CD4-positive, alpha-beta T cell treated with Interleukin-4 for 4 hours (primary cell): Measurements from ENCODE around the gene CARS1.
A peak's percentile ranks its signal among the peaks of the same experiment; 100 is the strongest.

Source experiments
- DNase-seq: peaks from one replicate; pipeline ENCODE4 v3.0.0-alpha.2; 2020

CARS1 gene

DNA sequence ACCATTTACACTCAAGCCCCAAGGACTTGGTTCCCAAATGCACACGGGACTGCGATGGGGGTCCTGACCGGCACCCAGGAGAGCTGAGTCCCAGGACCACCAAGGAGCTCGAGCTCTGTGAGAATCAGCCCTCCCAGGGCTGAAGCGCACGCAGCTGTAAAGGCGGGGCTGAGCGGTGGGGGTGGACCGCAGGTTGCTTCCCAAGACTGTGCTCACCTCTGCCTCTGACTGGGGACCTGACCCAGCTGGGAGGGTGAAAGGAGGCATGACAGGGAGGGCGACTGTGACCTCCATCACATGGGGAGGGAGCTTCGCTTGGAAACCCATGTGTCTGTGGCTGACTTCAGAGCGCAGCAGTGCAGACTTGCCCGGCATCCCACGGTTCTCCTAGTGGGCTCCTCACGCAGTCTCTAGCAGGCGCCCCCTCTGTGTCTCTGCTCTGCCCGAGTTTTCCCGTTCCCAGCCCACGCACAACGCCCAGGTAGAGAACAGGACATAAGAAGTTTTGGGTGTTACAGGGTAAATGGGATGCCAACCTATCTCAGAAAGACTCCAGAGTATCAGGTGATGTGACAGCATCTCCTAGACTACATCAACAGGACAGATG lies 49.7 kb downstream of the CARS1 start:
- DNase-seq: no peak

DNA sequence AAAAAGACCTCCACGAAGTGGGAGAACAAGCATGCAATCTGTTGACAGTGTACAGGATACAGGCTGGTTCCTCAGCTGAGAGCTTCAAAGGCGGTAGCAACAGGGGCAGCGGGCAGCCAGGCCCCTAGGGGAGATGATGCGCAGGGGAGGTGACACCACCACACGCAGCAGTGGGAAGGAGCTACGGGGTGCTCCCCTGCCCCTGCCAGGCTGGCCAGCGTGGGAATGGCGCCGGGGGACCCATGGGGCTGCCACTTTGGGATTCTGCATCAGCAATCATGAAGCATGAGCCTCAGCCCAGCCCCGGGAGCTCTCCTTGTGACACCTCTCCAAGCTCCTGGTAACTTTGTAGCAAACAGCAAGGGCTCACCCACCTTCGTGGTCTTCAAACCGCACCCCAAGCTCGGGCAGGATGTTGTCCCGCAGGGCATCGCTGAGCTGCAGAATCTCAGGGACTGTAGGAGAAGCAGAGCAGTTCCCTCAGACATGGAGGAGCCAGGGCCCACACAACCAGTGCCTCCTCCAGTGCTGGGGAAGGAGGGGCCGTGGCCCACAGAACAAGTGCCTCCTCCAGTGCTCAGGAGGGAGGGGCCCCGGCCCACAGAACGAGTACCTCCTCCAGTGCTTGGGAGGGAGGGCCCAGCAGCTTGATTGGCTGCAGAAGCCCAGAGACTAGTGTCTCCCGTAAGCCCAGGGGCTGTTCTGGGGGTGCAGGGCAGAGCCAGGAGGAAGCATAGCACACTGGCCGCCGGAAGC lies 50.5 kb downstream of the CARS1 start:
- peak; percentile 6 for DNase-seq

DNA sequence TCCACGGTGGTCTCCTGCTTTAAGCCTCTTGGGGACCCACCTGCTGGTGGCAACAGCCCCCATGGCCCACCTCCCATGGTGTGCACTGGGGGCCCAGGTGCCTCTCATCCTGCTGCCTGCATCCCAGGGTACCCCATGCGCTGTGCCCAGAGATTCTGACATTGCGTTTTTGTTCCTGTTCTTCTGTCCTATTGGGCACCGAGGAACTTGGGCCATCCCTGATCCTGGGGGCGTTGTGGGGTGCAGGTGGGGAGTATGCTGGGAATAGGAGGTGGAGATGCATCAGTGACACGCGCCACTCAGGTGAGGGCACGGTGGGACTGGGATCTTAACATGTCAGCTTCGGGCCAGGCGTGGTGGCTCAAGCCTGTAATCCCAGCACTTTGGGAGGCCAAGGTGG lies 52.7 kb downstream of the CARS1 start:
- DNase-seq: no peak

DNA sequence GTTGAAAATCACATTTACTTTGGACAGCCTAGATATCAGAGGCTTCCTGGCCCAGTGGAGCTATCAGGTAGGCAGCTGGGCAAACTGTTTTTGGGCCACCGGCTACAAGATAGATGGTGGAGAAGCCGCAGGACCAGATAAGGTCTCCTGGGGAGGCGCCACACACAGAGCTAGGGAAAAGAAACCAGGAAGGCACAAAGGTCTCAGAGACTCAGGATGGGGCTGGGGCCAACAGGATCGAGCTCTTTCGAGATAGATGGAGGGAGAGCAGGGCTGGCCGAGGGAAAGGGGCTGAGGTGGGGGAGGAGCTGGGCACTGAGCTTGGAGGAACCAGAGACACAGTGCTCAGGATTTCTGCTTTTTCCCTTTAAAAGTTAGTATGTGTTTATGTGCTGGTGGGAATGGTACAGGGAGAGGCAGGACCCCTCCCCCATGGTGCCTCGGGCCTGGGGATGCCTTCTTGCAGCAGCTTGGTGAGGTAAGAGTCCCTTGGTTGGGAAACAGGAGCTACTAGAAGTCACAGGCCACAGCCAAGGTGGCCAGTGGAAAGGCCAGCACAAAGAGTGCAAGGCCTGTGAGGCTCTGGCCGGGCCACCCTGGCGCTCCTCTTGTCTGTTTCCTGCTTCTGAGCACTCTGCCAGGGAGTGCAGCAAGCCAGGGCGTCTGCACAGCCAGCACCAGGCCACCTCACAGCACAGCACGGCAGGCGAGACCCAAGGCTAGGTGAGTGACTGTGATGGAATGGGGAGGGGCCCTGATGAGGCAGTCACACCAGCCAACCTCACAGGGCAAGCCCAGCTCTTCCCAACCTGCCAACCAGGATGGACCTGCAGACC lies 53.6 kb downstream of the CARS1 start:
- no peak for DNase-seq

DNA sequence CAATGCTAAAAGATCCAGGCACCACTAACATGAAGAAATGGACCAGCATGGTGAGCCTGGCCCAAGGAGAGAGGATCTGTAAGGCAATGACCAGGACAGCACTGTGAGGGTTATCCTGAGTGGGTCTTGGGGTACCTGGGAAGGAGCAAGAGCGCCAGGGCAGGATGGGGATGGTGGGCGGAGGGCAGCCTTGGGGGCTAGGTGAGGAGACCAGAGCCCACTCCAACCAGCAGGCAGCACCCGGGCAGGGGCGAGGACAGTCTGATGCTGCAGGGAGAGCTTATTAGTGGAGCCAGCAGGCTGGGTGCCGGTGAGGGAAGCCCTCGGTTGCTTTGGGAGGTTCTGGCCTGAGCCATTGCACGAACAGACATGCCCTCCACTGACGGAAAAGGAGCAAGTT lies 54.4 kb downstream of the CARS1 start:
- DNase-seq: no peak

DNA sequence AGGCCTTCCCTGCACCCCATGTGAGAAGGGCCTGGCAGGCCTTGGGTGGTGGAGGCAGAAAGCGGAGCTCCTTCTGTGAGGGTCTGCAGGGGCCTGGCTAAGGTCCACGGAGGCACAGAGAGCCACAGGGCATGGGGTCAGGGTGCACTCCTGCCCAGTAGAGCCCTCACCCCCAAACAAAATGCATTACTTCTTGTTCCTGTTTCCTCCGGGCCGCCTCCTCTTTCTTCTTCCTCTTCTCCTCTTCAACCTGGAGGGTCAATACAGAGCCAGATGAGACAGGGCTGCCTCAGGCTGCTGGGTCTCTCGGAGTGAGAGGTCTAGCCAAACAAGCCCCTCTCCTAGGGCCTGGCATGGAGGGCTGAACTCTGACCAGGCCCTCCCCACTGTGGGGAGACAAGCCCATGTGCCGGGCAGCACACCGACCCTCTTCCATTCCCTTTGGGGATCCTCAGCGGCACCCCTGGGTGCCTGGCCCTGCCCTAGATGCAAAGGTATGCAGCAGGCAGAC lies 54.8 kb downstream of the CARS1 start:
- no peak for DNase-seq

DNA sequence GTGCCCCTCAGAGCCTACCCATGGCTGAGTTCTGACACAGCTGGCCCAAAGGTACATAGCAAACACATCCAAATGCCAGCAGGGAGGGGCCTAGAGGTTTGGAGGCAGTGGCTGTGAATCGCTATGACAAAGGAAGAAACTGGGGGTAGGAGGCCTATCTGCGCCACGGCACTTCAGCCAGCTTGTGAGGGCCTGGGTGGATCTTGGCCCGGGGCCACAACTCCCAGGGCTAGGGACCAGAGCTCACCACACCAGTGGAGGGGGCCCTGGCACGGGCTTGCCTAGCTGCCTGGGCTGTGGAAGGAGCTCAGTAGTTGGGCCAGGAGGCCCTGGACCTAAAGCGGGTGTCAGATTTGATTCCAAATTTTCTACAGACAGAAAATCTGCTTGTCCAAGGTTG lies 55.7 kb downstream of the CARS1 start:
- no peak for DNase-seq

DNA sequence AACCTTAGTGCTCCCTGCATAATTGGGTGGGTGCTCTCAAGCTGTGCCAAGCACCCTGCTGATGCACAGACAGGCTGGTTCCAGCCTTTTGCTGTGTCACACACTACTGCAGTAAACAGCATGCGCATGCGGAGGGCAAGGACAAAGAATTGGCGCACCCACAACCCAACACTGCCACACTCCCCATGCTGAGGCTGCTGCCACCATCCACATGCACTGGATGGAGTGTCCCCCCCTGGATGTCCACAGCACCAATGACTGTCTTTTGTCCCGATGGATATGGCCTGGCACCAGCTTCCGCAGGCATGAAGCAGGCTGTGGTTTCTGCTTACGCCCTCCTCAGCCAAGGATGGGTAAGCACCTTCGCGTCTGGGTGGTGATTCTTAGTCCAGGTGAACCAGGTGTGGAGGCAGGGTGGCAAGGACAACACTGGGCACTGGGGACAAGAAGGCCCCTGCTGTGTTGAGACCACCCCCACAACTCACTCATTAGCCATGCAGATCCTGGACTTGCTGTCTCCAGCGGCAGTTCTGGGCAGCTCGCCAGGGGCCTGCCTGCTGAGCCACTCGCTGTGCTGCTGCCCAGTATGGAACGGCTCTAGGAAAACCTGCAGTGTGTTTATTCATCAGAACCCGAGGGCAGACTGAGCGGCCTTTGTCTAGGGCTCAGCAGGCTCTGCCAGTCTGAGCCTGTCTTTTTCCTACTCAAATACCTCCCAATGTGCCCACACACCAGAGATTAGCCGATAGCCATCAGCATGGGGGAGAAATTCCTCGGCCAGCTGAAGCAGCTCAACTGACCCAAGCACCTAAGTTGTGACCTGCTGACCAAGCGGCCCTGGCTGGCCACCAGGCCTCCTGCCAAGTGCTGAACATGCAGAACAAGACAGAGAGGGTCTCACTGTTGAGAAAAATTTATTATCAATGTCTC lies 56.9 kb downstream of the CARS1 start:
- DNase-seq: no peak

DNA sequence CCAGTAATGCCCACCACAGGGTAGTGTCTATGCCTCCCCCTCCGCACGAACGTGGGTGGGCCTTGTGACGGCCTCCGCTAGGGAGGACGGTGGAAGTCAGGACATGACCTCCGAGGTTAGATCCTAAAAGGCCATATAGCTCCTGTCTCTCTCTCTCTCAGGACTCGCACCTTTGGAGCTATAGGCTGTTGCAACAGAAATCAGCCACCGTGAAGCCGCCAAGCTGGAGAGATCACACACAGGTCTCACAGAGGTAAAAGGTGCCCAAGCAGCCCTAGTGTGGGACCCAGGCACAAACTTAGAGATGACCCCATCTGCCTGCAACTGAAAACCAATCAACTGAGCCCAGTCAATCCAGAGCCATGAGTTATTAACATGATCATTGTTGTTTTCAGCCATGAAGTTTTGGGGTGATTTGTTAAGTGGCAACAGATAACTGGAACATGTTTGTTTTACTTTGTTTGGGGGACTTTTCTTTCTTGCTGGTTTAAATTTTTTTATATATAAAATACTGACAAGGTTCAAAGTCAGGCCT lies 57.7 kb downstream of the CARS1 start:
- DNase-seq: no peak

DNA sequence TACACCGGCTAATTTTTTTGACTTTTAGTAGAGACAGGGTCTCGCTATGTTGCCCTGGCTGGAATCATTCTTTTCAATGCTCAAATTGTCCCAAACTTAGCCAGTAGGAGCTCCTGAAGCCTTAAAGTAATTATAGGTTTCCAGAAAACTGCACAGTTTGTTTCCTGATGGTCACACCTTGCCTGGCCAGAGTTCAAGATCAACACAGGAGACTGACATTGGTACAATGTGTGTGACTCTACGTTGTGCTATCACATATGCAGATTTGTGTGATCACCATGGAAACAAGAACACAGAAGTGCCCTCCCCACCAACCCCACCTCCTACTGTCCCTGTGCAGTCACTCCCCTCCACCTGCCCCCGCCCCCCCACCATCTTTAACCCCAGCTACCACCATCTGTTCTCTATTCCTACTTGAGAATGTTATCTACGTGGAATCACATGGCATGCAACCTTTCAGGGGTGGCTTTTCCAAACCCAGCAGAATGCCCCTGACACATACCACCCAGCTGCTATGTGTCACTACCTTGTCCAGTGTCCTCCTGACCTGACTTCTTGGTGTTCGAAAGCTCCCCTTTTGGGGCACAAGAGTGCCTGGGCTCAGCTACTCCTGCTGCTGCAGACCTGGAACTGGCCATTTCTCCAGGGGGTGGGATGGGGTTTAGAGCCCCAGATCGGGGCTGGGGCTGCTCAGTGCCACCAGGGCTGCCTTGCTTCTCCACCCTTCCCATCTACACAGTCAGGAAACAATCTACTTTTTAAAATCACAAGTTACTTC lies 59.0 kb downstream of the CARS1 start:
- DNase-seq: no peak

DNA sequence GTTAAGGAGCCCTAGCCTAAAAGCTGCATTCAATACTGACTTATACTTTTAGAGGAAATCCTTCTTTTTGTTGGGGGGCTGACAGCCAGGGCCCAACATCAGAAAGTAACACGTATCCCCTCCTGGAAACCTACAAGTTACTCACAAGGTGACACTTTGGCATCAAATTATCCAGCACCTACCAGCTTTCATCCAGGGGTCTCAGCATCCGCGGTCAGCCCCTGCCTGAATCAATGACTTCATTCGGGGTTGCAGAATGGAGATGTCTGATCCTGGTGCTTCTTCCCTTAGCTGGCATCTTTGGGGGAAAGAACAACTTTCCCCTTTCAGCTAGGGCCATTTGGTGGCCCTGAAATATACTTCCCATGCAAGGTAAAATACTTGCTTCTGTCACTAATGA lies 59.8 kb downstream of the CARS1 start:
- no peak for DNase-seq

DNA sequence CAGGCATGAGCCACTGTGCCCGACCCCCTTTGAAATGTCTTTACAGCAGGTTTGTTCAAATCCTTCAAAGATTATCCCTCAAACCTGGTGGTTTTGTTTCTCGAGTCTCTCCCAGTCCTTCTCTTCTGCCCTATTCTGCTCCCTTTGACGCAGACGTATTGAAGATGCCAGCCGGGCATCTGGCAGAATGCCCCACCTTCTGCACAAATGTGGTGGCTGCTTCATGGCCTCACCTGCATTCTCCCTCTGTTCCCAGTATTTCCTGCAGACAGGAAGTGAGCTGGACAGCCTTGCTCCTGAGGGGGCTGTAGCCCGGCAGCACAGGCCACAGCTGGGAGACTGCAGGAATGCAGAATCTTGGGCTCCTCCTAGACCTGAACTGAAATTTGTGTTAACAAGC lies 60.2 kb downstream of the CARS1 start:
- no peak for DNase-seq

DNA sequence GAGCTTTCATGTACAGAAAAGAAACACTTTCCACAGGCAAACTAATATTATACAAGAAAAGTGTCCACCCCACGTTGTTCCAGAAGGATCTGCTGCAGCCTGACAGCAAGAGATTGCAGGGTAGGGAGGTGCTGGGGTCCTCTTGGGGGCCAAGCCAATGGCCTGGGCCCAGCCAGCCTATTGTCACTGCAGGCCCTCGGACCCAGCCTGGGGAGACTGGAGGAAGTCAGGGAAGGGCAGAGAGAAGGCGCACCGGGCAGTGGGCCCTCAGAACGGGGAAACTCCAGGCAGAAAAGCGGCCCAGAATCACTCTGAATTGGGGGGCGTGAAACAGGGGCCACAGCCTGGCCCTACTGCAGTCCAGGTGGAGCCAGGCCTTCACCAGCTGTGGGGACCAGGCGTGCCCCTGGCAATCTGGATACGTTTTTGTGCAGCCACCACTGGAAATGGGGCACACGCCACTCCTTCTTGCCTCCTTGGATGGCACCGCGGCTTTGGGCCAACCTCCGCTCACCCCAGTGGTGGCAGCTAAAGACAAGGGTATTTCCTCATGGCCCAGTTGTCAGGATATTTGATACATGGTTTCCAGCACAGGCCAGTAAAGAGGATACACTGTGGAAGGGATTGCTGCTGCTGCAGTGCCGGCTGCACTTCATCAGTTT lies 61.2 kb downstream of the CARS1 start:
- DNase-seq: no peak

DNA sequence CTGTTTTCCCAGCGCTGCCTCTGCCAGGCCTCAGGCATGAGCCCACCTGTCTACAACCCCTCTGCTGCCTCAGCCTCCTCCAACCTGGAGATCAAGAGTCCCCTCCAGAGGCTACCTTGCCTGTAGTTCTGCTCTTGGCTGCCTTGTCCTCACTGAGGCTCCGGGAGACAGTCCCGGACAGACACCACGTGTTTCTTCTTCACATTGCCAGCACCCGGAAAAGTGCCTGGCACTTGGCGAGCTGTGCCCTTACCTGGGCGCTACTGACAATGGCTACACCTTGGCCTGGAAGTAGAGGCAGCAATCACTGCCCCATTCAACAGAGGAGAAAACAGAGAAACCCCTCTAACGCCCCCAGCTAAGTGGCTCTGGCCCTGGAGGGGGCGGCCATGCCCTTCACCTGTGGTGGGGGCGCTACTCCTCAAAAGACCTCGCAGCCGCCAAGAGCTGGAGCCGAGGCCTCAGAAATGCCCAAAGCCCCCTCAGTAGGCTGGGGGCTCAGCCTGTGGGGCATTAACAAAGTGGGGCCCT lies 62.1 kb downstream of the CARS1 start:
- no peak for DNase-seq

DNA sequence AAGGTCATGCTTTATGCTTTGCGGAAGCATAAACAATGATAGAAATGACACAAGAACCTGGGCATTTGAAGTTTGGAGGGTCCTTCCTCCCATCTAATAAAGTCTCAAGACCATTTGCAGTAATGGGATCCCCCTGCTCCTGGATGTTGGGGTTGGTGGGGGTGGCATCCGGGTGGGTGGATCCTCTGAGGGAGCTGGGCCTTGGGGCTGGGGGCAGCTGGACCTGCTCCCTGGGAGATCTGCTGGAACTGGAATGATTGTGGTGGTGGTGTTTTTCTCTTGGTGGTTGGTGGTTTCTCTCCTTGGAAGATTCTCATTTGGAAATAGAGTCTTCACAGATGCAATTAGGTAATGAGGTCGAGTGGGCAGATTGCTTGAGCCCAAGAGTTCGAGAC lies 62.9 kb downstream of the CARS1 start:
- DNase-seq: no peak

DNA sequence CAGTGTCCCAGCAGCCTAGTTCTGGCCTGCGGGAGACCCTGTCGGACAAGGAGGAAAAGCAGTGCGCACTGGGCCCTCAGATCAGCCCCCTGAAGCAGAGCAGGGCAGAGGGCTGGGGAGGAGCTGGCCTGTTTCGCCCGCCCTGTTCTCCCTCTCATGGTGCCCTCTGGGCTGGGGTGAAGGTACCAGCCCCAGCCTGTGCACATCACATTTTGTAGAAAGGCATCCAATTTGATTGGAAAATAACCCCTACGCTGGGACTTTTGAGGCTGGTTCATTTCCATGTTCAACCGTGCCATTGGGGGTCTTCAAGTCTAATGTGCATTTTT lies 64.3 kb downstream of the CARS1 start:
- no peak for DNase-seq

DNA sequence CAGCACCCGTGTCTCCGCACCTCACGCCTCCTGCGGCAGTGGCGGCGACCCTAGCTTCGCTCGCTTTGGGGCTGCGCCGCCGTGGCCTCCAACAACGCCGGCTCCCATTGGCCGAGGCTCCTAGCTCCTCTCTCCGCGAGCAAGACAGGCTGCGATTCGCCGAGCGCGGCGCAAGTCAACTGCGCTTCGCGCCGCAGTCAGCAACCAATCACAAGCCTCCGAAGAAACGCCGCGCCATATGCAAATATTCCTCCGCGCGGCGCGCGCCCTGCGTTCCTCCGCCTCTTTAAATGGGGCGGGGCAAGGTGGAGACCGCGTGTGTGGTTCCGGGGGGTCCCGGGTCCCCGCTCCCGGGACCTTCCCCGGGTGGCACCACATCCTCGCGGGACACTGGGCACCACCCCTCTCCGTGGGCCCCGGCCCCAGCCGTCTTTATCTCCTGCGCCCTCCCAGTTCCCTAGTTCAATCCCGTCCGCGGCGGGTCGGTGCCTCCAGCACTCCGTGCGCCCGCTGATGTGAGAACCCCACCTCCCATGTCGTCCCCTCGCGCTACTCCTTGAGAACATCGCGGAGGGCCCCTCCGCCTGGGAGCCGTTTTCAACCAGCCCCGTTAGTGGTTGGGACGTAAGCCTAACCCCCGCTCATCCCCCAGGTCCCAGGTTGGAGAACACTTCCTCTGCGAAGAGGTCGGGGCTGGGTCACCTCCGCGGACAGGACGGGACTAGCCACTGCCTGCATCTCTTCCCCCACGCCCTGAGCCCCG lies 64.8 kb downstream of the CARS1 start, which contains the start of gene NAP1L4:
TSS of gene NAP1L4 (minus strand) at position 96 of the 763 bp plus-strand sequence. CDS start 13,109 bp downstream, outside the sequence.
- peak; percentile 95 for DNase-seq

DNA sequence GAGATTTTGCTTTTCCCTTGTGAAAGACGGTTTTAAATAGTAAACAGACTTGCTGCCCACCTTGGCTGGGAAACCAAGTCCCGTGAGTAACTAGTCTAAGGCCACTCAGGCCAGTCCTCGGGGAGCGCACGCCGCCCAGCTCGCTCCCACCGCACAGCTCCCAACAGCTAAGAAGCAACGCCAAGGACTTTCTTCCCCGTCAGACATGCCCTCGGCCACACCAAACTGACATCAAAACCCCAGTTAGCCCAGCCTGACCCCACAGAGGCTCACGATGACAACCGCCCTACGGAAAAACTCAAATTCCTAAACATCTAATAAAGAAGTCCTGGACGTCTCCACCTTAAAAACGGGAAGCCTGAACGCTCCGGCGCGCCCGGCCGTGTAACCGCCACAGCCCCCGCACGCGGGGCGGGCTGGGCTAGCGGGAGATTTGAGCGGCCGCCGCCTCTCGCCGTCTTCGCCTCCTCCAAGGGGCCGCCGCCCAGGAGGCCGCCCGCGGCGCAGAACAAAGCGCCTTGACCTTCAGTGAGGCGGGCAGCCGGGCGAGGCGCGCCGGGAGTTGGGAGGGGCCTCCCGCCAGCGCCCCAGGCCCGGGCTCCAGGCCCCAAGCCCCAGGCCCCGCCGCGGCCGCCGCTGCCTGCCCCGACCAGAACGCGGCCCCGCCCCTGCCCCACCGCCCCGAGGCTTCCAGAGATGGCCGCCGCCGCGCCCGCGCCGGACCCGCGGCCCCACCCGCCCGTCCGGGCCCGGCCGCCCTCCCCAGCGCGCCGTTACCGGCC lies 65.6 kb downstream of the CARS1 start:
- peak; percentile 22 for DNase-seq
